GM13977 (cell line): ENCODE results near the gene TARM1.
A peak's percentile ranks its signal among the peaks of the same experiment; 100 is the strongest.
"Not testable (repeated sequence)": the region's sequence is repeated elsewhere in the genome, so short reads cannot be mapped to it uniquely, and the experiment has no call there.

Experiments used
- DNase-seq: peaks from one replicate; pipeline ENCODE4 v3.0.0; 2012; ENCODE audit warnings: low spot score
- in situ Hi-C: fragments of 300-500 bp; cut with MboI; formaldehyde crosslinking; loops from one replicate; pipeline ENCODE4 v1.12.0; 2022; ENCODE audit warnings: low sequenced_read_pairs, low pct_unique_long_range_greater_than_20kb, mixed read lengths, inconsistent platforms; ENCODE audit not compliant: unreplicated experiment
- TF ChIP-seq, protein P1 (sequence below): IDR thresholded peaks from 2 replicates; pipeline ENCODE4 v1.5.1; 2012; ENCODE audit warnings: mild to moderate bottlenecking, control low read depth; ENCODE audit not compliant: insufficient read depth; ENCODE audit errors: extremely low read depth, missing control alignments

Gene TARM1

DNA sequence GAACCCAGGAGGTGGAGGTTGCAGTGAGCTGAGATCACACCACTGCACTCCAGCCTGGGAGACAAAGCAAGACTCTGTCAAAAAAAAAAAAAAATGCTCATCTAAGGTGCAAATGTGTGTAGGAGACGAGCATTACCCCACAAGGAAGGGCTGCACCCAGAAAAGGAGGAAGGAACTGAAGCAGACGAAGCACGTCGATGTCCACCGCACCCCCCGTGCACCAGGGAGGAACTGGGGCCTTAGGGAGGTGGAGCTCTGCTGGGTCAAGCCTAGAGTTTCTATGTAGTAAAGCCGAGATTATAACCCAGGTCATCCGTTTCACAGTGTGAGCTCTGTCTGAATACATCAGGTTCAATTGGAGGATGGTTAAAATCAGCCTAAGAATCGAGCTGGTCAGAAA, 18.5 kb downstream of the TARM1 start:
- in situ Hi-C loops = no loop called here
- TF ChIP-seq, protein P1, sequence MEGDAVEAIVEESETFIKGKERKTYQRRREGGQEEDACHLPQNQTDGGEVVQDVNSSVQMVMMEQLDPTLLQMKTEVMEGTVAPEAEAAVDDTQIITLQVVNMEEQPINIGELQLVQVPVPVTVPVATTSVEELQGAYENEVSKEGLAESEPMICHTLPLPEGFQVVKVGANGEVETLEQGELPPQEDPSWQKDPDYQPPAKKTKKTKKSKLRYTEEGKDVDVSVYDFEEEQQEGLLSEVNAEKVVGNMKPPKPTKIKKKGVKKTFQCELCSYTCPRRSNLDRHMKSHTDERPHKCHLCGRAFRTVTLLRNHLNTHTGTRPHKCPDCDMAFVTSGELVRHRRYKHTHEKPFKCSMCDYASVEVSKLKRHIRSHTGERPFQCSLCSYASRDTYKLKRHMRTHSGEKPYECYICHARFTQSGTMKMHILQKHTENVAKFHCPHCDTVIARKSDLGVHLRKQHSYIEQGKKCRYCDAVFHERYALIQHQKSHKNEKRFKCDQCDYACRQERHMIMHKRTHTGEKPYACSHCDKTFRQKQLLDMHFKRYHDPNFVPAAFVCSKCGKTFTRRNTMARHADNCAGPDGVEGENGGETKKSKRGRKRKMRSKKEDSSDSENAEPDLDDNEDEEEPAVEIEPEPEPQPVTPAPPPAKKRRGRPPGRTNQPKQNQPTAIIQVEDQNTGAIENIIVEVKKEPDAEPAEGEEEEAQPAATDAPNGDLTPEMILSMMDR = no peak
- DNase-seq = peak; percentile 2

DNA sequence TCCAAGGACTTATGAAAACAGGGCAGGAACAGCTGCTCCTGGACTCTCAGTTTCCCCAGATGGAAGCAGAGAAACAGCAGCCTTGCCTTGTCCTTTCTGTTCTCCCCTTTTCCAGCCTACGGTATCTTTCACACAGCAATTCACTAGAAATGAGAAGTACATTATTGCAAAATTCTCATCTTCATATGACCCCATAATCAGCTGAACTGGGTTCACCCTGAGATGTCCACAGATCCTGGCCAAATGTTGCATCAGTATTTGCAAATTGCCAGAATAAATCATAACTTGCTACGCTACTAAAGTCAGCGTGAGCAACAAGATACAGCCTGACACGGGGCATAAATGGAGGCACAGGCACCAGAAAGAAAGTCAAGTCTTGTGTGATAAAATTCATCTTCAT, 33.5 kb downstream of the TARM1 start:
- in situ Hi-C loops = no loop called here
- TF ChIP-seq, protein P1 = no peak
- peak; percentile 1 for DNase-seq

DNA sequence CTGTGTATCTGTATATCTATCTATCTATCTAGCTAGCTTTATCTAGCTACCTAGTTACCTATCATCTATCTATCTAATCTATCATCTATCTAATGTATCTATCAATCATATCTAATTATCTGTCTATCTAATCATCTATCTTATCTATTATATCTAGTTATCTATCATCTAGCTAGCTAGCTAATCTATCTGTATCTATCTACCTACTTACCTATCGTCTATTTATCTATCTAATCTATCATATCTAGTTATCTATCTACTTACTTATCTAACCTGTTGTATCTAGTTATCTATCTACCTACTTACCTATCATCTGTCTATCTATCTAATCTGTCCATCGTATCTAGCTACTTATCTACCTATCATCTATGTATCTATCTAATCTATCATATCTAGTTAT, 35.4 kb downstream of the TARM1 start:
- in situ Hi-C loops = no loop called here
- DNase-seq = no peak

DNA sequence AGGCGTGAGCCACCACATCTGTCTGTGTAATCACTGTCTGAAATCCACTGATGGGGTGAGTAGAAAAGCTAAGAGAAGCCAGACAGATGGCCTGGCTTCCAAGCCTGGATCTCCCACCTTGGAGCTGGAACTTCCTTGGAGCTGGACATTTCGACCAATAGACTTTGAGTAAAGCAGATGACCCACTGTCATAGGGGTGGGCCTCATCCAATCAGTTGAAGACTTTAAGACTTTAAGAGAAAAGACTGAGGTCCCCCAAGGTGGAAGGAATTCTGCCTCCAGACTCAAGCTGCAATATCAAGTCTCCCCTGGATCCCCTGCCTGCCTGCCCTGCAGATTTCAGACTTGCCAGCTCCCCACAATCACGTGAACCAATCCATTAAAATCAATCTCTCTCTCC, 38.2 kb downstream of the TARM1 start:
- DNase-seq = peak; percentile 0
- in situ Hi-C loops = no loop called here
- TF ChIP-seq, protein P1 = no peak

More for the DNA sequence above, 35.4 kb downstream of the TARM1 start:
- TF ChIP-seq, protein P1 = no peak

DNA sequence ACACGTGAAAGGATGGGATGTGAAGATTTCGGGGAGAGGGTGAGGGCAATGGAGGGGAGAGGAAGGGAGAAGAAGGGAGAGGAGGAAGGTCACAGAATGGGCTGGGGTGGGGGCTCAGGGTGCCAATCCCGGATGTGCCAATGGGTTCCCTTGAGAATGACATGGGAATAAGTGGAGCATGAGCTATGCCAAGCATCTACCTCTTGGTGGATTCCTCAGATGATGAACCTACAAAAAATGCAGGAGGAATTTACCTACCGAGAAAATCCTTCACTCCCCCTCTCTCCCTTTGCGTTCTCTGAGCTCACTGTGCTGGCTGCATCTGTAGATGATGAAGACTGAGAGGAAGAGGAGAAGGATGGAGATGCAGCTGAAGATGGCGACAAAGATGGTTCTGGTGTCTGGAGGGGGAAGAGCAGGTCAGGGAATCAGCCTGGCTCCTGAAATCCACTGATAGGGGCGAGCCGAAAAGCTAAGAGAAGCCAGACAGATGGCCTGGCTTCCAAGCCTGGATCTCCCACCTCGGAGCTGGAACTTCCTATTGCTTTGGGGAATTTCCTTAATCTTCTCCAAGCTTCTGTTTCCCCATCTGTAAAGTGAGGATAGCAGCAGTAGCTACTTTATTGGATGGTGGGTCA, 39.1 kb downstream of the TARM1 start:
- DNase-seq = peak; percentile 4
- TF ChIP-seq, protein P1 = no peak
- in situ Hi-C loops = no loop called here

DNA sequence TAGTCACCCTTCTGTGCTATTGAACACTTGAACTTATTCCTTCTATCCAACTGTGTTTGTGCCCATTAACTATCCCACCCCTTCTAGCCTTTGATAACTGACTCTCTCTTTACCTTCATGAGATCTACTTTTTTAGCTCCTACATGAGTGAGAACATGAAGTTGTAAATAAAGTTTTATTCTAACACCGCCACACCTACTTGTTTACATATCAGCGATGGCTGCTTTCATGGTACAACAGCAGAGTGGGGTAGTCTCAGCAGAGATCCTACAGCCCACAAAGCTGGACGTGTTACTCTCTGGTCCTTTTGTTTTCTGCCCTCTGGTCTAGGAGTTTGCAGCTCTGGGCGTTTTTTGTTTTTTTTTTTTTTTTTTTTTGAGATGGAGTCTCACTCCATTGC, 41.2 kb downstream of the TARM1 start:
- in situ Hi-C loops = no loop called here
- DNase-seq = peak; percentile 1
- TF ChIP-seq, protein P1 = no peak

DNA sequence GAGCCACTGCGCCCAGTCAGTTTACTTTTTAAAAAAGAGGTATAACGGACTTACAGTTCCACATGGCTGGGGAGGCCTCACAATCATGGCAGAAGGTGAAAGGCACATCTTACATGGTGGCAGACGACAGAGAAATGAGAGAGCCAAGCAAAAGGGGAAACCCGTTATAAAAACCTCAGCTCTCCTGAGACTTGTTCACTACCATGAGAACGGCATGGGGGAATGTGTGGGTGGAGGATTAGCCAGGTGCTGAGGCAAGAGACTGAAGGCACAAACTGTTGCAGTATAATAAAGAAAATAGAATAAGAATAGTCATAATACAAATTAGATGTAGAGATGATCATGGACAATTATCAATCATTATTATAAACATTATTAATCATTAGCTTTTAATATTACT, 44.6 kb downstream of the TARM1 start:
- DNase-seq = peak; percentile 1
- in situ Hi-C loops = not testable (repeated sequence)
